LNCAP (cell line): Measurements from ENCODE around the gene PLA2G6.

ENCODE experiments used
- CTCF ChIP-seq: fragments of 450-650 bp; IDR thresholded peaks from 2 replicates; pipeline ENCODE4 v1.5.1; 2017; ENCODE audit warnings: mild to moderate bottlenecking

The PLA2G6 gene

DNA sequence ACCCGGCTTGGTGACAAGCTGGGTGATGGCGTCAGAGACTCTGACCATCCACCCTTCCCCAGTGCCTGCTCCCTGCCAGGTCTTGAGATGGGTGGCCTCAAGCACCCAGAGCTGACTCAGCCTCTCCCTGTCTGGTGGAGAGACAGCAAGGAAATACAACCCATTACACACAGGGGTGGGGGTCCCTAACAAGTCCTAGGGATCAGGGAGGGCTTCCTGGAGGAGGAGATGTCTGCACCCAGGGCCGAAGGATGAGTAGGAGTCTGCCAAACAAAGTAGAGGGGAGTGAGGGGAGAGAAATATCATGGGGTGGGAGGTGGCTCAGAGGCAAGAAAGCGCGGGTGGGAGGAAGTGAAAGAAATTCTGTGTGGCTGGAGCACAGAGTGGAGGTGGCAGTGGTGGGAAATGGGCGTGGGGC lies 26.9 kb upstream of the PLA2G6 start:
- no peak for TF ChIP-seq CTCF

GRCh38 chr22:38207898-38208432 lies 26.3 kb upstream of the PLA2G6 start:
- no peak for TF ChIP-seq CTCF

- TF ChIP-seq CTCF, result no peak
Measured at GRCh38 chr22:38205261-38206128, 23.9 kb upstream of the PLA2G6 start.

DNA sequence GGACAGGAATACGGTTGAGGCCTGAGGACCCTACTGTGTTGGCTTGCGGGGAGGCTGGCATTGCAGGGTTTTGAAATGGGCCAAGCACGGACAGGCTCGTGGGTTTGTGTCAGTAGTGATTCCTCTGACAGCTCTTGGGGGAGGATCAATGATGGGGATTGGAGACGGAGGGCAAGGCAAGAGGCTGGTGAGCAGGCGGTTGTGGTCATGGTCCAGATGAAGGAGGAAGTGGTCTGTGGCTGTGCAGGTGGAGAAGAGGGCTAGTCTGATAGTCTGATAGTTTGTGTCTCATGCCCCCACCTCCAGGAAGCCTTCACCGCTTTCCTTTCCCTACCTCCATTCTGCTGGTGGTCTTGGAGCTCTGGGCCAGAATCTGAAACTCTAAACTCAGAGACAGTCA lies 23.2 kb upstream of the PLA2G6 start:
- TF ChIP-seq CTCF, result no peak

DNA sequence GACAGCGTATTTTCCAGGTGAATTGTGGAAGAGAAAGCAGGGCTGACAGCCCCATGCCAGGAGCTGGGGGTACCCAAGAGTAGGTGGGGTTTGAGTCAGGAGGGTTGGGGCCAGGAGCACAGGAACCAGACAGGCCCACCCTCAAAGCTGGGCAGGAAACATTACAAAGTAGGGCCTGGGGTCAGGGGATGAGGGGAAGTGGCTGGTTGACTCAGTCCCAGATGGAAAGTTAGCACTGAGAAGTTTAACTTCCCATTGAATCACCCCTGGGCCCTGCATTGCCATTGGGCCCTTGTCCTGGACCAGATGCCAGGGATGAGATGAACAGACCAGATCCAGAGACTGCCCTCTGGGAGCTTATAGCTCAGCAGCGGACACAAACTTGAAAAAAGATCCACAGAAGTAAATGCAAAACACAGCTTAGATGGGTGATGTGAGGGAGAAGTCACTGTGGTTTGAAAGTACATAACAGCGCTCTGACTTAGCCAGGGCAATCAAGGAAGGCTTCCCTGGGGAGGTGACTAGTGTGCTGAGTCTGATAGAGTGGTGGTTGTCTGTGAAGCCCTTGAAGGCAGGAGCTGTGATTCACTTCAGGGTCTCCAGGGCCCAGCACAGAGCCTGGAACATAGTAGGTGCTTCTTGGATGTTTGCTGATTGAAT lies 22.4 kb upstream of the PLA2G6 start:
- TF ChIP-seq CTCF, result no peak

- TF ChIP-seq CTCF, result no peak
Measured at GRCh38 chr22:38203090-38203810, 21.6 kb upstream of the PLA2G6 start.

- peak; percentile 18; the same call in 1 of the 2 replicates for TF ChIP-seq CTCF
Measured at GRCh38 chr22:38202437-38203089, 20.9 kb upstream of the PLA2G6 start.
